ENCODE results near the gene PCDHGB7. TPM values are rescaled to one million over a fixed set of nuclear protein-coding genes. Genes with fewer than 3 reads are reported as not detected.
"Not testable (repeated sequence)": the region's sequence is repeated elsewhere in the genome, so short reads cannot be mapped to it uniquely, and the experiment has no call there.

Gene PCDHGB7
- total RNA-seq, 3 donors from 2014 or later = 0.15 TPM; not detected in 2

DNA sequence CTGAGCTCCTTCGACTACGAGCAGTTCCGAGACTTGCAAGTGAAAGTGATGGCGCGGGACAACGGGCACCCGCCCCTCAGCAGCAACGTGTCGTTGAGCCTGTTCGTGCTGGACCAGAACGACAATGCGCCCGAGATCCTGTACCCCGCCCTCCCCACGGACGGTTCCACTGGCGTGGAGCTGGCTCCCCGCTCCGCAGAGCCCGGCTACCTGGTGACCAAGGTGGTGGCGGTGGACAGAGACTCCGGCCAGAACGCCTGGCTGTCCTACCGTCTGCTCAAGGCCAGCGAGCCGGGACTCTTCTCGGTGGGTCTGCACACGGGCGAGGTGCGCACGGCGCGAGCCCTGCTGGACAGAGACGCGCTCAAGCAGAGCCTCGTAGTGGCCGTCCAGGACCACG, 14.8 kb downstream of the PCDHGB7 start:
- not testable (repeated sequence) for ATAC-seq; H3K4me1 Mint-ChIP-seq (ENCODE audit: low read depth); H3K36me3 Mint-ChIP-seq (ENCODE audit: insufficient read depth); DNase-seq
- H3K27me3 Mint-ChIP-seq (ENCODE audit: low read depth) = peaks cover 62% of the 10 kb centered on the region
- peaks cover 35% of the 10 kb centered on the region for H3K9me3 Mint-ChIP-seq
- peak overlapping the region; percentile 13 for H3K4me3 Mint-ChIP-seq

- not testable (repeated sequence) for ATAC-seq; DNase-seq; H3K4me3 Mint-ChIP-seq; H3K4me1 Mint-ChIP-seq (ENCODE audit: low read depth); H3K36me3 Mint-ChIP-seq (ENCODE audit: insufficient read depth)
- Mint-ChIP-seq H3K27me3 (ENCODE audit: low read depth) (peaks cover 60% of the 10 kb centered on the region), H3K9me3 (peaks cover 35% of the 10 kb centered on the region)
Measured at GRCh38 chr5:141432726-141433125, 15.2 kb downstream of the PCDHGB7 start.

DNA sequence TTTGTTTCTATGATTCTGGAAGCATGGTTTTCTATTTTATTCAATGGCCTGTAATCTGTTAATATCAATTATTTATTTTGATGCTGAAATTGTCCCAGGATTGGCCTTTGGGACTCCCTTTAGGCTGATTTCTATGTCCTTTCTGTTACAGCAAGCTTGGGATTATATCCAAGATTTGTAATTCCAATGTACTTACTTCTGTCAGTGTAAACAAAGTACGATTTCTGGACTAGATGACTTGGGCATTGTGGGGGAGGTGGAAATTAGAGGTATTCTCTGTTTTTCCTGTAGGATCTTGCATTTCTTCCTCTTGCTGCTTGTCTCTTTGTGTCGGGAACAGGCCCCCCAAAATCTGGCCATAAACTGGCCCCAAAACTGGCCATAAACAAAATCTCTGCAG, 16.5 kb downstream of the PCDHGB7 start:
- no peak for ATAC-seq
- Mint-ChIP-seq H3K9me3 (peaks cover 29% of the 10 kb centered on the region), H3K27me3 (ENCODE audit: low read depth) (peaks cover 52% of the 10 kb centered on the region), H3K36me3 (ENCODE audit: insufficient read depth) (peaks cover 2% of the 10 kb centered on the region), H3K4me1 (ENCODE audit: low read depth) (peaks cover 7% of the 10 kb centered on the region), H3K4me3 (no peak overlapping the region)
- DNase-seq = no peak

DNA sequence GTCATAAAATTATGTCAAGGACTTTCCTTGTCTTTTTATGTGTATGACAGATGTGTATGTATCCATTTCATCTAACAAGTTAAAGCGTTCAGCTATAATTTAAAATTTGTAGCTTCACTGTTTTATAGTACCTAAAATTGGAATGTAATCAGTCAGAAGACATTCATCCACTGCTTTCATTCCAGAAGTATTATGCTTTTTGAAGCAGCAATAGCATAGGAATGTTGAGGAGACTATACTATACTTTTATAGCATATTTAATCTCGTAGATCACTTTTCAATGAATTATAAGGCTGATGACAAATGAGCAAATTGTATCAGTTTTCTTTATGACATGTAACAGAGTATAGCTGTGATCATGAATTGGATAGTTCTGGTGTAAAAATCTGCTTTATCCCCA, 19.7 kb downstream of the PCDHGB7 start:
- H3K4me3 Mint-ChIP-seq = no peak overlapping the region
- H3K9me3 Mint-ChIP-seq = peaks cover 13% of the 10 kb centered on the region
- no peaks in the 10 kb centered on the region for H3K4me1 Mint-ChIP-seq (ENCODE audit: low read depth)

DNA sequence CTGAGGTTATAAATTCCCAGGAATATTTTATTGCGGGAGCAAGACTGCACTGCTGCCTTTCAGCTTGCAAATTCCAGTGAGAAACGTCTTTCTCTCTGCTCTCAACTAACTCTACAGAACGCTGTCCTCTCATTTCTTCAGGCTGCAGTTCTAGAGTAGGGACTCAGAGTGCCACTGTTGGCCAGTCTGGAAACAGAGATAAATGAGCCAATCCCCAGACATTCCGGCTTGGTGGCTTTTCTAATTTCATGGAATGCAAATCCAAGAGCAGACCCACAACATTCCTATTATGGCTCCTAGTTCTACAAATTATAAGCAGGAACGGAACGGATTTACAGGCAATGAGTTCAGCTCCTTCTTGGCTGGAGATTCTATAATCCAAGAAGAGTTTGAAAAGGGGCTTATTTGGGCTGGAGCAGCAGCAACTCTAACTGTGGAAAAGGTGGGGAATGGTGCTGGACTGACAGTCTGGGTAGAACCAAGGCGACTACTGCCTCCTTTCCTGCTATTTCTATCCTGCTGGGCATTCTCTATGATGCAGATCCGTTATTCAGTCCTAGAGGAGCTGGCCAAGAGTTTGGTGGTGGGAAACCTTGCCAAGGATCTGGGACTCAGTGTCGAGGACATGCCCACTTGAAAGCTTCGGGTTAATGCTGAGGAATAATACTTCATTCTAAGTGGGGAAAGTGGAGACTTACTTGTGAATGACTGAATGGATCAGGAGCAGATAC, 22.1 kb downstream of the PCDHGB7 start:
- no peak overlapping the region for H3K4me3 Mint-ChIP-seq
- peaks cover 30% of the 10 kb centered on the region for H3K27me3 Mint-ChIP-seq (ENCODE audit: low read depth)
- DNase-seq (no peak), ATAC-seq (no peak)
- H3K4me1 Mint-ChIP-seq (ENCODE audit: low read depth) = no peaks in the 10 kb centered on the region
- H3K9me3 Mint-ChIP-seq = peaks cover 7% of the 10 kb centered on the region
- H3K36me3 Mint-ChIP-seq (ENCODE audit: insufficient read depth) = no peaks in the 10 kb centered on the region

More for the DNA sequence above, 19.7 kb downstream of the PCDHGB7 start:
- peaks cover 42% of the 10 kb centered on the region for H3K27me3 Mint-ChIP-seq (ENCODE audit: low read depth)
- ATAC-seq = no peak
- DNase-seq = no peak
- H3K36me3 Mint-ChIP-seq (ENCODE audit: insufficient read depth) = no peaks in the 10 kb centered on the region

DNA sequence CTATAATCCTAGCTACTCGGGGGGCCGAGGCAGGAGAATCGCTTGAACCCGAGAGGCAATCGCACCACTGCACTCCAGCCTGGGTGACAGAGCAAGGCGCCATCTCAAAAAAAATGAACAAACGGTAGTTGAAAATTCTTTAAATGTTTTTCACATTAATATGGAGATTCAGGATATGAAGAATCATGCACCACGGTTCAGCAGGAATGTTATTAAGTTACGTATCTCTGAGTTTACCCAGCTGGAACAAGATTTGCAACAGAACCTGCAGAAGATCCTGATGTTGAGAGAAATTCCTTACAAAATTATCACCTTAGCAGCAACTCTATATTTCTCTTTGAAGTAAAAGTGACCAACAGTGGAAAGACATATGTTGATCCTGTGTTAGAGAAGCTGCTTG, 22.9 kb downstream of the PCDHGB7 start:
- ATAC-seq (no peak), DNase-seq (no peak)
- no peak overlapping the region for H3K4me3 Mint-ChIP-seq
- H3K36me3 Mint-ChIP-seq (ENCODE audit: insufficient read depth) = no peaks in the 10 kb centered on the region
- H3K4me1 Mint-ChIP-seq (ENCODE audit: low read depth) = no peaks in the 10 kb centered on the region
- peaks cover 33% of the 10 kb centered on the region for H3K27me3 Mint-ChIP-seq (ENCODE audit: low read depth)
- H3K9me3 Mint-ChIP-seq = peaks cover 3% of the 10 kb centered on the region

DNA sequence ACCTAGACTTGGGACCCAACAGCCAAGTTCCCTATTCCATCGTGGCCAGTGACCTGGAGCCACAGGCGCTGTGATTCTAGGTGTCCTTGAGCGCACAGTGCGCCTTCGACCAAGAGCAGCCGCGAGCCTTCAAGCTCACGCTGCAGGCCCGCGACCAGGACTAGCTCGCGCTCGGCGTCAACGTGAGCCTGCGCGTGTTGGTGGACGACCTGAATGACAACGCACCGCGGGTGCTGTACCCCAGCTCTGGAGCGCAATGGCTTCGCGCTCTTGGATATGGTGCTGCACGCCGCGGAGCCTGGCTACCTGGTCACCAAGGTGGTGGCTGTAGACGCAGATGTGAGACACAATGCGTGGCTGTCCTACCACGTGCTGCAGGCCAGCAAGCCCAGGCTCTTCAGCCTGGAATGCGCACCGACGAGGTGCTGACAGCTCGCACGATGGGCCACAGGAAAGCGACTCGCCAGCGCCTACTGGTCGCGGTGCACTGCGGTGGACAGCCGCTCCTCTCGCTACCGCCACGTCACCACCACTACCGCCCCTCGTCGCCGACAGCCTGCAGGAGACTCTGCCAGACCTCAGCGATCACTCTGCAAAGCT, 24.2 kb downstream of the PCDHGB7 start:
- Mint-ChIP-seq H3K4me1 (ENCODE audit: low read depth) (no peaks in the 10 kb centered on the region), H3K4me3 (no peak overlapping the region), H3K36me3 (ENCODE audit: insufficient read depth) (no peaks in the 10 kb centered on the region), H3K27me3 (ENCODE audit: low read depth) (peaks cover 37% of the 10 kb centered on the region), H3K9me3 (peaks cover 3% of the 10 kb centered on the region)
- ATAC-seq (no peak), DNase-seq (no peak)

GRCh38 chr5:141465351-141465750, 47.9 kb downstream of the PCDHGB7 start:
- Mint-ChIP-seq H3K36me3 (ENCODE audit: insufficient read depth) (no peaks in the 10 kb centered on the region), H3K9me3 (no peaks in the 10 kb centered on the region), H3K4me1 (ENCODE audit: low read depth) (no peaks in the 10 kb centered on the region), H3K27me3 (ENCODE audit: low read depth) (peaks cover 22% of the 10 kb centered on the region), H3K4me3 (no peak overlapping the region)
- DNase-seq (no peak), ATAC-seq (no peak)

Other genes starting within 250 kb of the PCDHGB7 start
- gene PCDHB7, start 245.0 kb upstream of the PCDHGB7 start, total RNA-seq = not detected
- not detected for gene PCDHB8, start 239.9 kb upstream of the PCDHGB7 start, total RNA-seq
- not detected for gene PCDHB16, start 235.3 kb upstream of the PCDHGB7 start, total RNA-seq
- gene PCDHB9, start 230.5 kb upstream of the PCDHGB7 start, total RNA-seq = not detected
- under 1 TPM in 1 of 3 donors, not detected in 2; 0.08 TPM for gene PCDHB10, start 225.3 kb upstream of the PCDHGB7 start, total RNA-seq
- not detected for gene PCDHB11, start 218.1 kb upstream of the PCDHGB7 start, total RNA-seq
- not detected for gene PCDHB12, start 209.0 kb upstream of the PCDHGB7 start, total RNA-seq
- under 1 TPM; 0.08 to 0.16 (median 0.10) TPM for gene PCDHB13, start 203.8 kb upstream of the PCDHGB7 start, total RNA-seq
- under 1 TPM in 2 of 3 donors, not detected in 1; 0.08 TPM for gene PCDHB14, start 194.3 kb upstream of the PCDHGB7 start, total RNA-seq
- under 1 TPM in 1 of 3 donors, not detected in 2; 0.08 TPM for gene PCDHB15, start 172.3 kb upstream of the PCDHGB7 start, total RNA-seq
- under 1 TPM in 1 of 3 donors, not detected in 2; 0.18 TPM for gene SLC25A2, start 113.6 kb upstream of the PCDHGB7 start, total RNA-seq
- 10 to 100 TPM; 64.8 to 73.8 (median 70.4) TPM for gene TAF7, start 96.9 kb upstream of the PCDHGB7 start, total RNA-seq
- under 1 TPM; 0.05 to 0.11 (median 0.11) TPM for gene PCDHGA1, start 87.2 kb upstream of the PCDHGB7 start, total RNA-seq
- gene PCDHGA2, start 78.9 kb upstream of the PCDHGB7 start, total RNA-seq = under 1 TPM in 1 of 3 donors, not detected in 2; 0.05 TPM
- not detected for gene PCDHGA3, start 73.8 kb upstream of the PCDHGB7 start, total RNA-seq
- under 1 TPM in 1 of 3 donors, not detected in 2; 0.13 TPM for gene PCDHGB1, start 67.6 kb upstream of the PCDHGB7 start, total RNA-seq
- gene PCDHGA4, start 62.7 kb upstream of the PCDHGB7 start, total RNA-seq = under 1 TPM; 0.08 to 0.30 (median 0.08) TPM
- under 1 TPM; 0.13 to 0.43 (median 0.40) TPM for gene PCDHGB2, start 57.7 kb upstream of the PCDHGB7 start, total RNA-seq
- under 1 TPM; 0.05 to 0.13 (median 0.08) TPM for gene PCDHGA5, start 53.5 kb upstream of the PCDHGB7 start, total RNA-seq
- under 1 TPM; 0.10 to 0.19 (median 0.13) TPM for gene PCDHGB3, start 47.4 kb upstream of the PCDHGB7 start, total RNA-seq
- under 1 TPM; 0.13 to 0.27 (median 0.18) TPM for gene PCDHGA6, start 43.8 kb upstream of the PCDHGB7 start, total RNA-seq
- under 1 TPM in 2 of 3 donors, not detected in 1; 0.08 to 0.11 TPM for gene PCDHGA7, start 34.9 kb upstream of the PCDHGB7 start, total RNA-seq
- under 1 TPM; 0.08 to 0.22 (median 0.20) TPM for gene PCDHGB4, start 30.0 kb upstream of the PCDHGB7 start, total RNA-seq
- gene PCDHGA8, start 25.0 kb upstream of the PCDHGB7 start, total RNA-seq = not detected
- gene PCDHGB5, start 19.7 kb upstream of the PCDHGB7 start, total RNA-seq = under 1 TPM; 0.26 to 0.91 (median 0.27) TPM
- under 1 TPM; 0.13 to 0.18 (median 0.16) TPM for gene PCDHGA9, start 14.9 kb upstream of the PCDHGB7 start, total RNA-seq
- under 1 TPM; 0.08 to 0.22 (median 0.18) TPM for gene PCDHGB6, start 9.7 kb upstream of the PCDHGB7 start, total RNA-seq
- gene PCDHGA10, start 4.7 kb upstream of the PCDHGB7 start, total RNA-seq = under 1 TPM; 0.25 to 0.68 (median 0.40) TPM
- under 1 TPM; 0.05 to 0.13 (median 0.05) TPM for gene PCDHGA11, start 3.4 kb downstream of the PCDHGB7 start, total RNA-seq
- gene PCDHGA12, start 12.8 kb downstream of the PCDHGB7 start, total RNA-seq = under 1 TPM; 0.11 to 0.24 (median 0.20) TPM
- under 1 TPM; 0.22 to 0.55 (median 0.48) TPM for gene PCDHGC3, start 58.3 kb downstream of the PCDHGB7 start, total RNA-seq
- gene PCDHGC4, start 67.4 kb downstream of the PCDHGB7 start, total RNA-seq = not detected
- not detected for gene PCDHGC5, start 71.4 kb downstream of the PCDHGB7 start, total RNA-seq
- gene DIAPH1, start 201.3 kb downstream of the PCDHGB7 start, total RNA-seq = 100 to 1,000 TPM; 243 to 289 (median 269) TPM
- gene HDAC3, start 219.2 kb downstream of the PCDHGB7 start, total RNA-seq = 10 to 100 TPM; 66.1 to 73.8 (median 71.7) TPM
- gene RELL2, start 219.3 kb downstream of the PCDHGB7 start, total RNA-seq = 10 to 100 TPM; 25.8 to 30.4 (median 29.5) TPM
- gene FCHSD1, start 233.7 kb downstream of the PCDHGB7 start, total RNA-seq = 10 to 100 TPM; 20.5 to 29.7 (median 22.1) TPM

Data from activated T-cell treated with anti-CD3 and anti-CD28 coated beads, Interleukin-2, amount 50 U/mL, for 4 hours (primary cell).